OCI-LY7 (cell line): Measurements from ENCODE around the gene DUOXA2.

Experiments
- EZH2phosphoT487 ChIP-seq: fragments of 200-600 bp; sonication (generic); IDR thresholded peaks from 2 replicates; pipeline ENCODE4 v1.6.1; 2018; ENCODE audit warnings: low read depth, borderline replicate concordance, mild to moderate bottlenecking, mixed run types, antibody characterized with exemption, low read length, moderate library complexity, mixed read lengths
- TF ChIP-seq, protein P1 (sequence below): fragments of 200-600 bp; sonication (generic); conservative IDR thresholded peaks from 2 replicates; pipeline ENCODE4 v1.5.1; 2014; ENCODE audit warnings: mild to moderate bottlenecking, antibody characterized with exemption, low read length, moderate library complexity, mixed read lengths

GRCh38 chr15:45116482-45117307 is 2.6 kb downstream of the DUOXA2 start:
- TF ChIP-seq, protein P1, sequence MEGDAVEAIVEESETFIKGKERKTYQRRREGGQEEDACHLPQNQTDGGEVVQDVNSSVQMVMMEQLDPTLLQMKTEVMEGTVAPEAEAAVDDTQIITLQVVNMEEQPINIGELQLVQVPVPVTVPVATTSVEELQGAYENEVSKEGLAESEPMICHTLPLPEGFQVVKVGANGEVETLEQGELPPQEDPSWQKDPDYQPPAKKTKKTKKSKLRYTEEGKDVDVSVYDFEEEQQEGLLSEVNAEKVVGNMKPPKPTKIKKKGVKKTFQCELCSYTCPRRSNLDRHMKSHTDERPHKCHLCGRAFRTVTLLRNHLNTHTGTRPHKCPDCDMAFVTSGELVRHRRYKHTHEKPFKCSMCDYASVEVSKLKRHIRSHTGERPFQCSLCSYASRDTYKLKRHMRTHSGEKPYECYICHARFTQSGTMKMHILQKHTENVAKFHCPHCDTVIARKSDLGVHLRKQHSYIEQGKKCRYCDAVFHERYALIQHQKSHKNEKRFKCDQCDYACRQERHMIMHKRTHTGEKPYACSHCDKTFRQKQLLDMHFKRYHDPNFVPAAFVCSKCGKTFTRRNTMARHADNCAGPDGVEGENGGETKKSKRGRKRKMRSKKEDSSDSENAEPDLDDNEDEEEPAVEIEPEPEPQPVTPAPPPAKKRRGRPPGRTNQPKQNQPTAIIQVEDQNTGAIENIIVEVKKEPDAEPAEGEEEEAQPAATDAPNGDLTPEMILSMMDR: no peak
- no peak for TF ChIP-seq EZH2phosphoT487
